Liver (tissue), 9 donors: ENCODE data around the gene BIN2. TPM values are rescaled to one million over a fixed set of nuclear protein-coding genes. Genes with fewer than 3 reads are reported as not detected.
"Not testable (repeated sequence)": the region's sequence is repeated elsewhere in the genome, so short reads cannot be mapped to it uniquely, and the experiment has no call there.

Source experiments
- DNase-seq: peaks from one replicate; pipeline ENCODE4 v3.0.0-alpha.2; 2017; ENCODE audit warnings: low spot score
- H3K27ac ChIP-seq, 2 donors: one replicate each; pipeline ENCODE4 v1.7.0; 2013; ENCODE audit warnings: inconsistent platforms in 2 of 2, low read length in 2 of 2, control low read depth in 1 of 2, low read depth in 1 of 2, mild to moderate bottlenecking in 1 of 2
- H3K27me3 ChIP-seq, 4 donors: one replicate each; pipeline versions ENCODE4 v1.6.1 to v1.7.0; 2013; ENCODE audit warnings: low read length in 3 of 4, inconsistent platforms in 1 of 4, mild to moderate bottlenecking in 1 of 4, moderate library complexity in 1 of 4; ENCODE audit not compliant: control insufficient read depth in 4 of 4, insufficient read depth in 4 of 4
- H3K36me3 ChIP-seq, 4 donors: one replicate each; pipeline versions ENCODE4 v1.6.1 to v1.7.0; 2013; ENCODE audit warnings: low read length in 3 of 4, mild to moderate bottlenecking in 3 of 4, low read depth in 1 of 4, moderate library complexity in 1 of 4; ENCODE audit not compliant: control insufficient read depth in 4 of 4, insufficient read depth in 3 of 4
- H3K4me1 ChIP-seq, 4 donors: one replicate each; pipeline versions ENCODE4 v1.6.1 to v1.7.0; 2013; ENCODE audit warnings: low read length in 3 of 4, mild to moderate bottlenecking in 3 of 4, moderate library complexity in 1 of 4; ENCODE audit not compliant: control insufficient read depth in 4 of 4, insufficient read depth in 4 of 4
- H3K4me3 ChIP-seq, 3 donors: one replicate each; pipeline versions ENCODE4 v1.6.1 to v1.7.0; 2013; ENCODE audit warnings: low read length in 3 of 3, control low read depth in 1 of 3, low read depth in 1 of 3, mild to moderate bottlenecking in 1 of 3
- H3K9ac ChIP-seq, 2 donors: one replicate each; pipeline ENCODE4 v1.7.0; 2013; ENCODE audit warnings: low read length in 2 of 2, mild to moderate bottlenecking in 2 of 2, moderate library complexity in 2 of 2, control low read depth in 1 of 2, low read depth in 1 of 2
- H3K9me3 ChIP-seq, 4 donors: one replicate each; pipeline versions ENCODE4 v1.6.1 to v1.7.0; 2013; ENCODE audit warnings: low read length in 3 of 4; ENCODE audit not compliant: control insufficient read depth in 4 of 4
- ATF3 ChIP-seq: IDR thresholded peaks from 2 replicates; pipeline ENCODE4 v1.6.1; 2016; ENCODE audit warnings: antibody characterized with exemption
- EGR1 ChIP-seq, 2 donors: IDR thresholded peaks; 2 replicates each; pipeline ENCODE4 v1.6.1; 2016 to 2018; ENCODE audit warnings: antibody characterized with exemption in 2 of 2, low read depth in 2 of 2
- FOXA1 ChIP-seq: IDR thresholded peaks from 2 replicates; pipeline ENCODE4 v1.6.1; 2016; ENCODE audit warnings: antibody characterized with exemption
- FOXA2 ChIP-seq: IDR thresholded peaks from 2 replicates; pipeline ENCODE4 v1.6.1; 2016; ENCODE audit warnings: antibody characterized with exemption
- GABPA ChIP-seq, 2 donors: IDR thresholded peaks in 1 of 2; conservative IDR thresholded peaks in 1 of 2; 2 replicates each; pipeline ENCODE4 v1.6.1; 2016; ENCODE audit warnings: antibody characterized with exemption in 2 of 2, mild to moderate bottlenecking in 1 of 2, moderate library complexity in 1 of 2
- HNF4A ChIP-seq, 2 donors: conservative IDR thresholded peaks; 2 replicates each; pipeline ENCODE4 v1.6.1; 2016; ENCODE audit warnings: antibody characterized with exemption in 2 of 2, mild to moderate bottlenecking in 2 of 2
- JUND ChIP-seq, 2 donors: IDR thresholded peaks; 2 replicates each; pipeline ENCODE4 v1.6.1; 2016; ENCODE audit warnings: antibody characterized with exemption in 2 of 2
- NR2F2 ChIP-seq: IDR thresholded peaks from 2 replicates; pipeline ENCODE4 v1.6.1; 2016; ENCODE audit warnings: antibody characterized with exemption
- RAD21 ChIP-seq, 2 donors: IDR thresholded peaks; 2 replicates each; pipeline ENCODE4 v1.6.1; 2016; ENCODE audit warnings: antibody characterized with exemption in 2 of 2, mild to moderate bottlenecking in 2 of 2
- SP1 ChIP-seq: IDR thresholded peaks from 2 replicates; pipeline ENCODE4 v1.6.1; 2018; ENCODE audit warnings: antibody characterized with exemption, mild to moderate bottlenecking
- YY1 ChIP-seq: IDR thresholded peaks from 2 replicates; pipeline ENCODE4 v1.6.1; 2016; ENCODE audit warnings: antibody characterized with exemption, mild to moderate bottlenecking
- WGBS: extraction: QIAGEN DNeasy Blood & Tissue Kit; methylation state at CpG from one replicate; pipeline ENCODE4 v1.1.7; 2013; 5-methylcytosine and 5-hydroxymethylcytosine counted together
- polyA plus RNA-seq, 2 donors: library from polyadenylated mRNA; stranded (reverse) in 1 of 2; unstranded in 1 of 2; fragments of 200-250 nt in 1 of 2; fragments of >200 nt in 1 of 2; fragmentation: Nextera tagmentation in 1 of 2; extraction: Ambion mirVana in 1 of 2; gene quantifications; one replicate each; pipeline versions ENCODE4 v1.2.1 to v1.2.3, GENCODE V29; 2013 to 2015
- total RNA-seq, 2 donors: library from RNA; depleted of rRNA; stranded (reverse); fragments of >200 nt; gene quantifications; one replicate each; pipeline ENCODE4 v1.2.3, GENCODE V29; 2014
- TF ChIP-seq, protein P1 (sequence below): IDR thresholded peaks from 2 replicates; pipeline ENCODE4 v1.6.1; 2016; ENCODE audit warnings: antibody characterized with exemption
- TF ChIP-seq, protein P2 (sequence below): fragments of 150-350 bp; IDR thresholded peaks from 2 replicates; pipeline ENCODE4 v1.5.1; 2017; ENCODE audit warnings: improper control_type of control experiment, low read depth, low read length; ENCODE audit not compliant: missing input control
- donor health status: healthy.
- donor health status: healthy.
- donor health status: healthy.
- donor health status: healthy.
- donor health status: healthy.

The BIN2 gene
- total and polyA plus RNA-seq, 4 donors = 1.9 to 10.2 (median 4.4) TPM

DNA sequence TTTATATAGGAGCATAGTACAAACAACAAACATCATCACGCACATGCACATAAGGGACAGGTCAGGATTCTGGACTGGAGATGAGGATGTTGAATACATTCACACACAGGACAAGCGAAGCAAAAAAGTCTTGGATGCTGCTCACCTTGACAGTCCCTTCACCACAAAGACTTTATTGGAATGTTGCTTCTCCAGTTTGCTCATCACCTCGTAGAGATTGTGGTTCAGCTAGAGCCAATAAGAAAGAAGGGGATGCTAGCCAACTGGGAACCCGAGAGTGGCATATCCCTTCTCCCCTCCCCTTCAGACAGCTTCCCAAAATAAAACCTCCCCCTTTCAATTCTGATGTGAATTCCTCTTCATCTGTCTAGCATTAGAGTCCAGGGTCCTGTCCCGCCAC lies 28.3 kb downstream of the BIN2 start (continued):
- TF ChIP-seq JUND (IDR thresholded peaks at IDR 0.05) (no peak), YY1 (no peak), NR2F2 (no peak), HNF4A (conservative IDR thresholded peaks at IDR 0.05) (no peak), EGR1 (IDR thresholded peaks at IDR 0.05; ENCODE audit: low read depth in 2 of 2) (no peak)

GRCh38 chr12:51294097-51294496 lies 29.9 kb downstream of the BIN2 start:
- H3K27ac ChIP-seq, H3K9me3 ChIP-seq, H3K4me1 ChIP-seq, H3K4me3 ChIP-seq, DNase-seq, H3K27me3 ChIP-seq, H3K36me3 ChIP-seq, H3K9ac ChIP-seq: not testable (repeated sequence)
- WGBS = 90% methylated on average over 10 of the region's 10 CpGs

GRCh38 chr12:51293696-51294095 lies 30.3 kb downstream of the BIN2 start:
- no peak for DNase-seq
- Histone ChIP-seq H3K27ac (no peak overlapping the region), H3K9me3 (no peaks in the 10 kb centered on the region), H3K27me3 (no peaks in the 10 kb centered on the region), H3K4me3 (no peak overlapping the region), H3K9ac (no peak overlapping the region), H3K36me3 (no peaks in the 10 kb centered on the region), H3K4me1 (no peaks in the 10 kb centered on the region)
- no peak for TF ChIP-seq ATF3
- TF ChIP-seq RAD21 (IDR thresholded peaks at IDR 0.05) = no peak
- TF ChIP-seq NR2F2 = no peak
- no peak for TF ChIP-seq SP1
- no peak for TF ChIP-seq HNF4A (conservative IDR thresholded peaks at IDR 0.05)
- no peak for TF ChIP-seq GABPA (IDR thresholded peaks at IDR 0.05 in 1 of 2, conservative IDR thresholded peaks at IDR 0.05 in 1 of 2)
- TF ChIP-seq, protein P1, sequence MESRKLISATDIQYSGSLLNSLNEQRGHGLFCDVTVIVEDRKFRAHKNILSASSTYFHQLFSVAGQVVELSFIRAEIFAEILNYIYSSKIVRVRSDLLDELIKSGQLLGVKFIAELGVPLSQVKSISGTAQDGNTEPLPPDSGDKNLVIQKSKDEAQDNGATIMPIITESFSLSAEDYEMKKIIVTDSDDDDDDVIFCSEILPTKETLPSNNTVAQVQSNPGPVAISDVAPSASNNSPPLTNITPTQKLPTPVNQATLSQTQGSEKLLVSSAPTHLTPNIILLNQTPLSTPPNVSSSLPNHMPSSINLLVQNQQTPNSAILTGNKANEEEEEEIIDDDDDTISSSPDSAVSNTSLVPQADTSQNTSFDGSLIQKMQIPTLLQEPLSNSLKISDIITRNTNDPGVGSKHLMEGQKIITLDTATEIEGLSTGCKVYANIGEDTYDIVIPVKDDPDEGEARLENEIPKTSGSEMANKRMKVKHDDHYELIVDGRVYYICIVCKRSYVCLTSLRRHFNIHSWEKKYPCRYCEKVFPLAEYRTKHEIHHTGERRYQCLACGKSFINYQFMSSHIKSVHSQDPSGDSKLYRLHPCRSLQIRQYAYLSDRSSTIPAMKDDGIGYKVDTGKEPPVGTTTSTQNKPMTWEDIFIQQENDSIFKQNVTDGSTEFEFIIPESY = no peak
- TF ChIP-seq FOXA2 = no peak
- no peak for TF ChIP-seq FOXA1
- TF ChIP-seq JUND (IDR thresholded peaks at IDR 0.05) = no peak
- TF ChIP-seq YY1 = no peak
- TF ChIP-seq, protein P2, sequence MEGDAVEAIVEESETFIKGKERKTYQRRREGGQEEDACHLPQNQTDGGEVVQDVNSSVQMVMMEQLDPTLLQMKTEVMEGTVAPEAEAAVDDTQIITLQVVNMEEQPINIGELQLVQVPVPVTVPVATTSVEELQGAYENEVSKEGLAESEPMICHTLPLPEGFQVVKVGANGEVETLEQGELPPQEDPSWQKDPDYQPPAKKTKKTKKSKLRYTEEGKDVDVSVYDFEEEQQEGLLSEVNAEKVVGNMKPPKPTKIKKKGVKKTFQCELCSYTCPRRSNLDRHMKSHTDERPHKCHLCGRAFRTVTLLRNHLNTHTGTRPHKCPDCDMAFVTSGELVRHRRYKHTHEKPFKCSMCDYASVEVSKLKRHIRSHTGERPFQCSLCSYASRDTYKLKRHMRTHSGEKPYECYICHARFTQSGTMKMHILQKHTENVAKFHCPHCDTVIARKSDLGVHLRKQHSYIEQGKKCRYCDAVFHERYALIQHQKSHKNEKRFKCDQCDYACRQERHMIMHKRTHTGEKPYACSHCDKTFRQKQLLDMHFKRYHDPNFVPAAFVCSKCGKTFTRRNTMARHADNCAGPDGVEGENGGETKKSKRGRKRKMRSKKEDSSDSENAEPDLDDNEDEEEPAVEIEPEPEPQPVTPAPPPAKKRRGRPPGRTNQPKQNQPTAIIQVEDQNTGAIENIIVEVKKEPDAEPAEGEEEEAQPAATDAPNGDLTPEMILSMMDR = no peak

- 79% methylated on average over 9 of the region's 9 CpGs for WGBS
- not testable (repeated sequence) for H3K27me3 ChIP-seq, H3K9me3 ChIP-seq, H3K27ac ChIP-seq, H3K9ac ChIP-seq, H3K4me3 ChIP-seq, H3K36me3 ChIP-seq, H3K4me1 ChIP-seq, DNase-seq
Observed at GRCh38 chr12:51291603-51292513, 32.1 kb downstream of the BIN2 start.
